Measurements from ENCODE around the gene AP5B1.
"Not testable (repeated sequence)": the region's sequence is repeated elsewhere in the genome, so short reads cannot be mapped to it uniquely, and the experiment has no call there.

AP5B1 gene

GRCh38 chr11:65767406-65767805 is 13.4 kb downstream of the AP5B1 start:
- DNase-seq (ENCODE audit: low spot score): no peak

- DNase-seq (ENCODE audit: low spot score): no peak
Observed at GRCh38 chr11:65766535-65766934, 14.2 kb downstream of the AP5B1 start.

GRCh38 chr11:65764434-65764833 is 16.3 kb downstream of the AP5B1 start:
- DNase-seq (ENCODE audit: low spot score): no peak

- not testable (repeated sequence) for DNase-seq (ENCODE audit: low spot score)
Observed at GRCh38 chr11:65762816-65763215, 18.0 kb downstream of the AP5B1 start.

- not testable (repeated sequence) for DNase-seq (ENCODE audit: low spot score)
Observed at GRCh38 chr11:65762169-65762568, 18.6 kb downstream of the AP5B1 start.

GRCh38 chr11:65745049-65745448 is 35.7 kb downstream of the AP5B1 start:
- DNase-seq (ENCODE audit: low spot score): no peak

GRCh38 chr11:65744699-65745042 is 36.1 kb downstream of the AP5B1 start:
- no peak for DNase-seq (ENCODE audit: low spot score)

- peak; percentile 66 for DNase-seq (ENCODE audit: low spot score)
Observed at GRCh38 chr11:65744026-65744698, 36.6 kb downstream of the AP5B1 start.

GRCh38 chr11:65743681-65744025 is 37.1 kb downstream of the AP5B1 start:
- no peak for DNase-seq (ENCODE audit: low spot score)

GRCh38 chr11:65742353-65742752 is 38.4 kb downstream of the AP5B1 start:
- no peak for DNase-seq (ENCODE audit: low spot score)

GRCh38 chr11:65741185-65741584 is 39.6 kb downstream of the AP5B1 start:
- no peak for DNase-seq (ENCODE audit: low spot score)

- DNase-seq (ENCODE audit: low spot score): no peak
Observed at GRCh38 chr11:65739022-65739421, 41.8 kb downstream of the AP5B1 start.

- no peak for DNase-seq (ENCODE audit: low spot score)
Observed at GRCh38 chr11:65736810-65737209, 44.0 kb downstream of the AP5B1 start.

GRCh38 chr11:65735111-65735510 is 45.7 kb downstream of the AP5B1 start:
- DNase-seq (ENCODE audit: low spot score): not testable (repeated sequence)

- no peak for DNase-seq (ENCODE audit: low spot score)
Observed at GRCh38 chr11:65730461-65730860, 50.3 kb downstream of the AP5B1 start.

- DNase-seq (ENCODE audit: low spot score): no peak
Observed at GRCh38 chr11:65727865-65728264, 52.9 kb downstream of the AP5B1 start.

GRCh38 chr11:65726660-65727059 is 54.1 kb downstream of the AP5B1 start:
- peak; percentile 35 for DNase-seq (ENCODE audit: low spot score)
